Measurements from ENCODE around the gene SNPH.

SNPH gene

DNA sequence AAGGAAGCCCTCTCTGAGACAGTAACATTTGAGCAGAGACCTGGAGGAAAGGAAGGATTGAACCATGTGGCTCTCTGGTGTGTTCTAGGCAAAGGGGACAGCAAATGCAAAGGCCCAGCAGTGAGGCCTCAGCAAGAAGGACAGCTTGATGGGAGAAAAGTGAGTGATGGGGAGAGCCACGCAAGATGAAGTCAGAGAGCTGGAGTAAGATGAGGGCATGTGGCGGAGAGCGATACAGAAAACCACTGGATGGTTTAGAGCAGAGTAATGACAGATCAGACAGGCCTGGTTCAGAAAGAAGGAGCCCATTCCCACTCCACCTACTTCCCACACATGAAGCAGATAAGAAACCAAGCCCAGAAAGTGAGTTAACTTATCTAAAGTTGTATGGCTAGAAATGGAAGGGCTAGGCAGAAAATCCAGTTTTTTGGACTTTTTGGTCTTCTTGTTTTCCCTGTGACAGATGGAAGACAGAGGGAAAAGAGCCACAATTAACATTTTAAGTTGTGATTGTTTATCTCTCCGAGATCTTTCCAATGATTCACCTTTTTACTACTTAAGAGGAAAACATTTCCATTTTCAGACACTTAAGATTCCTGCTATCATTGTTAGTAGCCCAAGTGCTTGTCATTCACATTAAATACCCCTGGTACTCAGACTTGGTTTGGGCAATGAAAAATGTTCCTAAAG lies 723 bp upstream of the SNPH start:
- DNase-seq (ENCODE audit: low spot score): no peak

DNA sequence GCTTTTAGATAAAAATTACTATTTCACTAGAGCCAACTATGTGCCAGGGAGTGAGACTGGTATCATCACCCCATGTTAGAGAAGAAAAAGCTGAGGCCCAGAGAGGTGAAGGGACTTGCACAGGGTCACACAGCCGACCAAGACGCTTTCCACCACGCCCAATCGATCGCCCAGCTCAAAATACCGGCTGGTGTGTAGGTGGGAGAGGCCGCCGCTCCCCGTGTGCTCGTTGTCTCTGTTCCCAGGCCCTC lies 253 bp upstream of the SNPH start:
- no peak for DNase-seq (ENCODE audit: low spot score)

DNA sequence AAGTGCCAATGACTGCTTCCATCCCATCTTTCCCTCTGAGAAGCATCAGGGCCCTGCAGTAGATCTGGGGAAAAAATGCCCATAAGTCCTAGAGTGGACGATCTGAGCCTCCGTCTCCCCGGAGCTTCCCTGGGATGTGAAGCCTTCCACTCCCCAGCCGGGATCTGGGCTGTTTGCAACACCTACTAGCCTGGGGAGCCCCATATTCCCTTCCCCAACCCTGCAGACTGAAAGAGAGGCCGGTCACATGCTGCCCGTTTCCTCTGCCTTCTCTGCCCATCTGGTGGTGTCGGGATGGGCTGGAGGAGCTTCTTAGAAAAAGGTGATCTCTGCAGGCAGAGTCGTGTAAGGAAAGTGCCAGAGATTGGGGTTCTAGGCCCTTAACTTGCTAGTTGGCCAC lies 1.1 kb downstream of the SNPH start:
- DNase-seq (ENCODE audit: low spot score): no peak

DNA sequence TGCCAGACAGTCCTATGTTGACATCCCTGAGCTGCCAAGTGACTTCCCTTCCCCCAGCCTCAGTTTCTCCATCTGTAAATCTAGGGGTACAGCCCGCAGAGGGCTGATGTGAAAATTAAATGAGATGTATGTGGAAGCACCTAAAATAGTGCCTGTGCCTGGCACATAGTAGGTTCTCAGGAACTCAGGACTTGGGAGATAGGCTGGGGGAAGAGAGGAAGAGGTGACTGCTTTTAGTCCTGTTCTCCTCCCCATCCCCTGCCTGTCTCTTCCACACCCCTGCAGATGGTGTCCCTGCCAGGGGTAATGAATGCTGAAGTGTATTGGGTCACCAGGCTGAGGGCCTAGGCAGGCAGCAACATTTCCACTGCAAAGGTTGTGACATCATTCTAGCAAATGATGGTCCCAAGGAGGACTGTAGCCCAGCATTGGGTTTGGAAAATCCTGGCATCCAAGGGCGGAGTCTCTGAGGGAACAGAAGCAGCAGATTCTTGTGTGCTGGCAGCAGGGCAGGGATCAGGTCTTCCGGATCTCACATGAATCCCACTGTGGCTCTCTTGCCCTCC lies 1.8 kb downstream of the SNPH start:
- DNase-seq (ENCODE audit: low spot score): no peak

DNA sequence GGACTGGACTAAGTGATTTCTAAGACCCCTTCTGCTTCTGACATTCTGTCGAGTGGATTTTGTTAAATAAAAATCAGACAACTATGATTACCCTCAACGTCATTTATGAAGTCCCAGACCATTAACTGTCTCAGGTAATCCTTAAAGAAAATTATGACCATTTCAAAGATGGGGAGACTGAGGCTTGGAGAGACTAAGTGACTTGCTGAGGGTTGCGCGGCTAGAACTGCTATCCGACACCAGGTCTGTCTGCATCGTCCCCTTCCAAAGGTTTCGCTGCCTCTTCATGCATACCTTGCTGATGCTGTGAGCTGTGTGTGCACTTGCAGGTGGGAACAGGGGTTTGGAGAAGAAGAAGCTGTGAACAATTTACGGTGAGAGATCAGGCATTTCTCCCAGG lies 3.1 kb downstream of the SNPH start:
- no peak for DNase-seq (ENCODE audit: low spot score)

DNA sequence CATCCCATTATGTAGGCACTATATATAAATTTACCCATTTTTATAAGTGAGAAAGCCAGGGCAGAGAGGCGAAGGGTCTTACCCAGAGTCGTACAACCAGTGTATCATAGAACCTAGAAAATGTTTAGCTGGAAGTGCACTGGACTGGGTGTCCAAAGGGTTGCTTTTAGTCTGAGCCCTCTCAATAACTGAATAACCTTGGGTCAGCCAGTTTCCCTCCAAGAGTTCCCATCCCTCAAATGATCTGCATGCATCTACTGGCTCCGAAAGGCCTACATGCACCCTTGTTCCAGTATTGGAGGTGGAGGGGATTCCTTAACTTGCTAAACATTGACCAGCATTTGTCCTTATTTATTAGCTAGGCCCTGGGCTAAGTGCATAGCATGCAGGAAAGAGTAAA lies 3.8 kb downstream of the SNPH start:
- DNase-seq (ENCODE audit: low spot score): no peak

DNA sequence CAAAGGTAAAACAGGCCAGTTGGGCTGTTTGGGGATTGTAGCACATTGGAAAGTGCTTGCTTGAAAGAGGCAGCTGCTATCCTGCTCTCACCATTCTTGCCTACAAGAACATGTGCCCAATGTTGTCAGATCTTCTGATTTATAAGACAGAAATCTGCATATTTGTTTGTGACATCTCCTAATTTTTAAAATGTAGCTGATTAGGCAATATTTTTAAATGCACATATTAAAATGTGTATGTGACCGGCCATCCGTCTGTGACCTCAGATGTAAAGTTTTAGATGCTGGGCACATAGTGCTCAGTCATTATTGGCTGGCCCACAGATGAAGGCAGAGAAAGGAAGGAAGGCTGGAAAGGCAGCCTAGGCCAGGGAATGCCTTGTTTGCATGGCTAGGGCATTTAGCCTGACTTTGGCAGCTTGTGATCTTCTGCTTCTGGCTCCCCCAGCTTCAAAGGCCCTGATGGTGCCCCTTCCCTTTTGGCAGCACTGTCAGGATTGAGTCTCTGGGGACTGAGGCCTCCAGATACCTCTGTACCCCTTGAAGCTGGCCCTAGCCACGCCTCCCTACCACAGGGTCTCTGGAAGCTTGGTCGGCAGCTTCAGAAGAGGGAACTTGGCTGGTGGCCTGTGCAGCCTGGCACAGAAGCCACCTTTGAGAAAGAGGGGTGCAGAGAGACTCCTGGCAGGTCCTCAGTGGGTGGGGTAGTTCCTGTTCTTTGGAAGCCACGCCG lies 6.4 kb downstream of the SNPH start:
- no peak for DNase-seq (ENCODE audit: low spot score)

DNA sequence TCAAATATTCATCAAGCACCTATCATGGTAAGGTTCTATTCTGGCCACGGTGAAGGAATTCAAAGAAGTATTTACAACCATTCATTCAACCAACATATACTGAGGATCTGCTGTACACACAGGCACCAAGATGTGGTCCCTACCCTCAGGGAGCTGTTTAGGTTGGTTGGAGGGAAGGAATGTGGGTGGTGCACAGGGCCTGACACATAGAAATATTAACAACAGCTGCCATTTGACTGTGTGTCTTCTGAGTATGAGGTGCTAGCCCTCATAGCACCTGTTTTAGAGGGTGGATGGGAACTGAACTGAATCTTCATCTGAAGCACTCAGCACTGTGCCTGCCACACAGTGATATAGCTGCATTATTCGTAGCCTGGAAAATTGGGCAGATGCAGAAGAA lies 7.3 kb downstream of the SNPH start:
- peak; percentile 78 for DNase-seq (ENCODE audit: low spot score)

DNA sequence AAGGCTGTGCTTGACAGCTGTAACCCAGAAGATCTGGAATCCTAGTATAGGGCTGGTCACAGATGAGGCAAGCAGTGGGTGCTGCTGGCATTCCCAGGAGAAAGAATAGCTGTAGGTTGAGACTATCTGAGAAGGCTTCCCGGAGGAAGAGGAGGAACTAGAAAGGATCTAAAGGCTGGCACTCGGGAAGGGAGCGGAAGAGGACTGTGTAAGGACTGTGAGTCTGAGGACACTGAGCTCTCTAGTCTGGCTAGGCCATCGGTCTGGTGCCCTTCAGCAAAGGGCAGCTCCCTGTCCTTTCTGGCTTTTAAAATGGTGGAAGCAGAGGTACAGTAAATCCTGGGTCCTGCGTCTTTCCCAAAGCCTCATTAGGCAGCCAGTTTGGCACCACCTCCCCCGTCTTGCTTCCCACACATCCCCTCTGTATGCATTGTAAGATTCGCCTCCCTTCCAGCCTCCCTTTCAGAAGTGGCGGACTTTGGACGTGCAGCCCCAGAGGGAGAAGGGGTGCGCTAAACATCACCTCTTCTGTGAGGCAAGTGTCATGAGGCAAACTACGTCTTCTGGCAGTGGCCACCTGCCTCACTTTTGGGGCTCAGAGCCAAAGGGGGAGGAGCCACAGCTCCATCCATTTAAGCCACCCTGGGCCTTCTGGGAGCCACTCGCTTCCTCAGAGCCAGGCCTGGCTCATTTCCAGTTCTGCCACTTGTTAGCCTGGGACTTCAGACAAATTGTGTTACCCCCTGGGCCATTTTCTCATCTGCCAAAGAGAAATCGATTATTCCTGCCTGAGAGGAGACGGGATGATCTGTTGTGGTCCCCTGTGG lies 8.6 kb downstream of the SNPH start:
- DNase-seq (ENCODE audit: low spot score): no peak

DNA sequence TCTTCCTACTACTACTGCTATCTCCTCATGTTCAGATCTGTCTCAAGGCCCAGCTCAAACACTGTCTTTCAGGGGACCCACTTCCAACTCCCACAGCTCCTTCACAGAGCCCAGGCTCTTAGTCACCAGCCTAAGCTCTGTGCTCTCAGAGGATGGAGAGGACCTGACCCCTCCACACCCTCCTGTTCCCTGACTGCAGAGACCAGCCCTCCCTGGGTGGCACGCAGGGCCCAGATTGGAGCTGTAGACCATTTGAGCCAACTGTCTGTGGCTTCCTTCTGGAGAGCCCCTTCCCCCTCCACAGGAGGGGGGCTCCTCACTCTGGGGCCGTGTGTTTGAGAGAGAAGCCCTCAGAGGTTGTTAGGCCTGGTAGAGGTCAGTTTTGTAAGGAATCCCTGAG lies 9.8 kb downstream of the SNPH start:
- DNase-seq (ENCODE audit: low spot score): no peak

DNA sequence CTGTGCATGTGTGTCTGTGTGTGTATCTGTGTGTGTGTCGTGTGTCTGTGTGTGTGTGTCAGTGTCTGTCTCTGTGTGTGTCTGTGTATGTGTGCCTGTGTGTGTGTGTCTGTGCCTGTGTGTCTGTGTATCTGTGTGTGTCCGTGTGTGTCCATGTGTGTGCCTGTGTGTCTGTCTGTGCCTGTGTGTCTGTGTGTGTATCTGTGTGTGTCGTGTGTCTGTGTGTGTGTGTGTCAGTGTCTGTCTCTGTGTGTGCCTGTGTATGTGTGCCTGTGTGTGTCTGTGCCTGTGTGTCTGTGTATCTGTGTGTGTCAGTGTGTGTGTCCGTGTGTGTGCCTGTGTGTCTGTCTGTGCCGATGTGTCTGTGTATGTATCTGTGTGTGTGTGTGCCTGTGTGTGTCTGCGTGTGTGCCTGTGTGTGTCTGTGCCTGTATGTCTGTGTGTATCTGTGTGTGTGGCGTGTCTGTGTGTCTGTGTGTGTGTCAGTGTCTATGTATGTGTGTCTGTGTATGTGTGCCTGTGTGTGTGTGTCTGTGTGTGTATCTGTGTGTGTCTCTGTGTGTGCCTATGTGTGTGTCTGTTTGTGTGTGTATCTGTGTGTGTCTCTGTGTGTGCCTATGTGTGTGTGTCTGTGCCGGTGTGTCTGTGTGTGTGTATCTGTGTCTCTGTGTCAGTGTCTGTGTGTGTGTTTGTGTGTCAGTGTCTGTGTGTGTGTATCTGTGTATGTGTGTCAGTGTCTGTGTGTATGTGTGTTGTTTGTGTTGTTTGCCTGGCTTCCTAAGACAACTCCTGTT lies 11.6 kb downstream of the SNPH start:
- DNase-seq (ENCODE audit: low spot score): no peak

DNA sequence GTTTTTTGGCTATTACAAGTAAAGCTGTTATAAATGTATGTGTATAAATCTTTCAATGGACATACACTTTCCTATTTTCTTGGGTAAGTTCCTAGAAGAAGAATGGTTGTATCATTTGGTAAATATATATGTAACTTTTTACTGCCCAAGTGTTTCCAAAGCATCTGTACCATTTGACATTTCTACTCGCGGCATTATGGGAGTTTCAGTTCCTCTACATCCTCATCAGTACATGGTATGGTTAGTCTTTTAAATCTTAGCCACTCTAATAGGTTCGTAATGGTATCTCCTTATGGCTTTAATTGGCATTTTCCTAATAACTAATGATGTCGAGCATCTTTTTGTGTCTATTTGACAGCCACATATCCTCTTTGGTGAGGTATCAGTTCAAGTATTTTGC lies 12.9 kb downstream of the SNPH start:
- DNase-seq (ENCODE audit: low spot score): no peak

DNA sequence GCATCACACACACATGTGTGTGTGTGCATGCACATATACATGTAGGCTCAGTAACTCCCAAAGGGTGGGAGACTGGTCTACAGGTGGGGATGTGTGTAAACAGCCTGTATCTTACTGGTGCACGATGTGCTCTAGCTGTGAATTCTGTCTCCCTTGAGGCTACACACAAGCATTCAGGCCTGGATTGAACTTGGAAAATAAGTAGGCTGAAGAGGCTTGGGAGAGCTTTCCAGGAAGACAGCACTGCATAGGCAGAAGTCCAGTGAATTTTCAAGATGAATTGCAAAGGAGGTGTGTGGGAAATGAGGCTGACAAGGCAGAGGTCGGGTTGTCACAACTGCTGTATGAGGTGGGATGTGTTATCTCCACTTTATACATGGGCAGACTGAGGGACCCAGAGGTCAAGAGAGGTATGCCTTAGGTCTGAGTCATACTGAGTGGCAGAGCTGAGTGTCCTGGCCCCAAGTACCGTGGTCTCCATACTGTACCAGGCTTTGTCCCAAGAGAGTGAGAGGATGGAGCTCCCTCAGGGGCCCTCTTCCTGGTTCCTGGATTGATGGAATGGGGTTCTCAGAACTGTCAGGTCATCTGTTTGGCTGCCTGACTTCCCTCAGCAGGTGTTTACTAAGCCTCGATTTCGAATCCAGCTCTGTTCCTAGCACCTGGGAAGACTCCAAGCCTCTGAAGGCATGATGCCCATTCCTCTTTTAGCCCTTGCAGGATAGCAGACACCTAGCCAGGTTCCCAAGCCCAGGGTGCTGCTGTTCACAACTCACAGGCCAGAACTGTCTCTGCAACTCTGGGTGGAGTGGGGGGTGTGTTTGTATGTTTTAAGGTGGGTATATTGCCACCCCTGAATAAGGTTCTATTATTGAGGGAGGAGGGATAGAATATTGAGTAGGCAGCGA lies 14.4 kb downstream of the SNPH start:
- DNase-seq (ENCODE audit: low spot score): peak; percentile 15

DNA sequence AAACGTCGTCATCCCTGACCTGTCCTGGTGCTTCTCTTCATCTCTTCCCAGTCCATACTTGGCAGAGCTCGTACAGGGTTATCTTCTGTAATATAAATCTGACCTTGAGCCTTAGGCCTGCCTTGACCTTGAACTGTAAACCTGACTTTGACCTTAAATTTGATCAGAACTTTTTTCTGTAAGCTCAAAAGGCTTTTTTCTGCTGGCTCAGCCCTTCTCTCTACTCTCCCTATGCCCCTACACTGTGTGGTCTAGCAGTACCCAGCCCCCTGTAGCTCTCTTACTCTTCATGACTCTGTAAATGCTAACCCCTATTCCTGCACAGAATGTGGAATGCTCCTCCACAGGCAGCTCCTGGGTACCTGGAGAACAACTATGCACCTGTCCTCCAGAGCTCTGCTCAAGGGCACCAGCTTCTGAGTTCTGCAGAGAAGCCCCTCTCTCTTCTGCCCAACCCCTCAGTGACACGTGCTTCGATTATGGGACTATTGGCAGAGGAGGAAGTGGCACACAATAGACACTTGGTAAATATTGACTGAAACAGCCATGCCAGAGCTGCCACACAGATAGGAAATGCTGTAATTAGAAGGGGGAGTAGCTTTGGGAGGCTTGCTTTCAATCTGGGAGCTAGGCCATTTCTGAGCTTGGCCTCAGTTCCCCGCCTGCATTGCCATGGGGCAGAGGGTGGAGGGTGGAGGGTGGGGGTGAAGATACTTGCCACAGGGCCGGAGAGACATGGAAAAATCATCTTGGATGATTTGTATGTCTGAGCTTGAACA lies 15.4 kb downstream of the SNPH start:
- DNase-seq (ENCODE audit: low spot score): no peak

DNA sequence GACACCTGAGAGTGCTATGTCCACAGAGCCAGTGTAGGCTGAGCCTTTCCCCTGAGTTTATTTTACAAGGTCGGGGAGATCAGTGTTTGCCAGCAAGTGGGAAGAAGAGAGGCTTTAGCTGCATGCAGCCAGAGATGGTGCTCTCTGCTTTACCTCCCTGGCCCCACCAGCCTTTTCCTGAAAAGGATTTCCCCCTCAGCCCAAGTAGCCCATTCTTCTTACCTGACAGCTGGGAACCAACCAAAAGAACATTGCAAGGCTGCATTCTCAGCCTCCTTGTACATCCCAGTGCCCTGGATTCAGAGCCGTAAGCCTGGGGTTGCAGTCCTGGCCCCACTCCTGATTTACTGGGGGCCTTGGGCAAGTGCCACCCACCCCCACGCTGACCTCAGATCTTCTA lies 16.9 kb downstream of the SNPH start:
- DNase-seq (ENCODE audit: low spot score): no peak

DNA sequence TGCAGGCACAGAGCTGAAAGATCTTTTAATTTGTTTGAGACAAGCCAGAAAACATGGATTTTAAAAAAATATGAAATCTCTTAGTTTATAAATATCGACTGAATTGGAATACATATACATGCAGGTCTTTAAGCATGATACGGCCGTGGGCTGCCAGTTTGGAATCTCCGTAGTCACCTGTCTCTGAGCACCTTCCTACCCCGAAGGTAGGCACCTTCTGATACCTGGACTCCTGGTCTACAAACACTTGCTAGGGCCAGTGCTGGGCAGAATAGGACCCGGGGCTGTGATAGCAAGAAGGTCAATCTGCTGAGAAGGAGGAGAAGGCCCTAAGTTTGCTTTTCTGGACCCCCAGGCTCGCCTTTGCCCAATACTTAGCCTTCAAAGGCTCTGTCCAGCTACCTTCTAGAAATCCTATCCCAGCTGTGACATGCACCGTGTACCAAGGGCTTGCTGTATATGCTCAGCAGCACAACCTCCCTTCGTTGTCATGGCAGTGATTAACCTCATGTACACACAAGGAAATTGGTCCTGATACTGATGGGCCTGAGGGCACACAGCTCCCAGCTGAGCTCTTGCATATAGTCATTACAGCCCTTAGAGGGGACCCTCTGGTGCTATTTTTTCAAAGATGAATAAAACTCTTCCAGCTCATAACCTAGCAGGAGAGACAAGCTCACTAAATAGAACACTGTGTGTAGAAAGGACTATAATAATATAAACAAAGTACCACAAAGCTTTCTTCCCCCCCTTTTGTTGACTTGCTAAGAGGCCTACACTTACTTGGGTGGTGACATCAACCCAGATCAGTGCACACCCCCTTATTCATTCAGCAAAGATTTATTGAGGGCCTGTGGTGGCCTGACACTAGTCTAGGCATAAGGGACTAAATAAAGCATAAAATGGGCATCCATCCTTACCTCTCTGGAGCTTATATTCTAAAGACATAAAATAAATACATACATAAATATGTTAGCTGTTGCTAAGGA lies 17.7 kb downstream of the SNPH start:
- DNase-seq (ENCODE audit: low spot score): peak; percentile 40

DNA sequence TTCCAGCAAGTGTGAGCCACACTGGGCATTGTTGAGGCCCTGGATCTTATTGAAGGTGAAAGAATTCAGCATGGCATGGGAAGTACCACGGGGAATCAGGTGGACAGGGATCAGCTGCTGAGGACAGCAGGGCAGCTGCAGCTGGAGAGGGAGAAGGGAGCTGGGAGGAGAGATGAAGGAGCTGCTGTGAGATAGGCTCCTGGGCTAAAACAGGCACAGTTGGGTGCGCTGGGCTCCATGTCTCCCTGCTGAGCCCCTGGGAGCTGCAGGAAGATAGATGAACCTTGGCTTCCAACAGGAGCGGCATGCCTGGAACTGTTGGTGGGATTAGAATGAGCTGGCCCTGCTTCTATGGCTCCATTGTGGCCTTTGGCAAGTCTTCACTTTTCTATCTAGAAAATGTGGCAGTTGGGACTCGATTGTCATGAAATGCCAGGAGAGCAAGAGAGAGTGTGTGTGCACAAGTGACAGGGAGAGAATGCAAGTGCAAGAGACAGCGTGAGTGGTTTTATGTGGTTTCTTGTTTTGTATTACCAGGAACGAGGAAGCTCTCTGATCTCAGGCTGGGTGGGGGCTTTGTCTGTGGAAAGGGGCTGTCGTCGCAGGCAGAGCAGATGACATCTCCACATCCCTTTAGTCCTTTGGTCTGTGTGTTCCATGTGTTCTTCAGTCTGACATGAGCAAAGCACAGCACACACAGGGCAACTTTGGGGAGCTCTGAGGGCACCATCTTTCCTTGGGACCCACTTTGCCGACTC lies 20.4 kb downstream of the SNPH start:
- DNase-seq (ENCODE audit: low spot score): no peak

DNA sequence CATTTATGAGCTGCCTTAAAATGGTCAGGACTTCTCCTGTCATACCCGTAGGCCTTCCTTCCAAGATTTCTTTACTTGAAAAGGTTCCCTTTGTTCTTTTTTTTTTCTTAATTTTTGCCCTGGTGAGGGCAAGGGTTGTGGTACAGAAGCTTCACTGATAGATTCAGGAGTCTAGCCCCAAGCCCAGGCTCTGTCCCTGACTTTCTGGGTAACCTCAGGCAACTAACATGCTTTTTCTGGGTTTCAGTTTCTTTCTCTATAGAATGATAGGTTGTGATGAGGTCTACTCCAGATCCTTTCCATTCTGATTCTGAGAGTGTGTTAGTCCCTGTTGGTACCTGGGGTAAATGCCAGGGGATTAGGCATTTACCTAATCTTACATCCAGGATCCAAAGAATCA lies 21.2 kb downstream of the SNPH start:
- DNase-seq (ENCODE audit: low spot score): no peak

All from kidney tubule cell (primary cell).